IPS DF 4.7 (cell line): Measurements from ENCODE around the gene ZNF541.
A peak's percentile ranks its signal among the peaks of the same experiment; 100 is the strongest.

ENCODE experiments used
- DNase-seq: peaks from one replicate; pipeline ENCODE4 v3.0.0-alpha.2; 2013; ENCODE audit warnings: low spot score; ENCODE audit errors: extremely low read depth

The ZNF541 gene, protein sequence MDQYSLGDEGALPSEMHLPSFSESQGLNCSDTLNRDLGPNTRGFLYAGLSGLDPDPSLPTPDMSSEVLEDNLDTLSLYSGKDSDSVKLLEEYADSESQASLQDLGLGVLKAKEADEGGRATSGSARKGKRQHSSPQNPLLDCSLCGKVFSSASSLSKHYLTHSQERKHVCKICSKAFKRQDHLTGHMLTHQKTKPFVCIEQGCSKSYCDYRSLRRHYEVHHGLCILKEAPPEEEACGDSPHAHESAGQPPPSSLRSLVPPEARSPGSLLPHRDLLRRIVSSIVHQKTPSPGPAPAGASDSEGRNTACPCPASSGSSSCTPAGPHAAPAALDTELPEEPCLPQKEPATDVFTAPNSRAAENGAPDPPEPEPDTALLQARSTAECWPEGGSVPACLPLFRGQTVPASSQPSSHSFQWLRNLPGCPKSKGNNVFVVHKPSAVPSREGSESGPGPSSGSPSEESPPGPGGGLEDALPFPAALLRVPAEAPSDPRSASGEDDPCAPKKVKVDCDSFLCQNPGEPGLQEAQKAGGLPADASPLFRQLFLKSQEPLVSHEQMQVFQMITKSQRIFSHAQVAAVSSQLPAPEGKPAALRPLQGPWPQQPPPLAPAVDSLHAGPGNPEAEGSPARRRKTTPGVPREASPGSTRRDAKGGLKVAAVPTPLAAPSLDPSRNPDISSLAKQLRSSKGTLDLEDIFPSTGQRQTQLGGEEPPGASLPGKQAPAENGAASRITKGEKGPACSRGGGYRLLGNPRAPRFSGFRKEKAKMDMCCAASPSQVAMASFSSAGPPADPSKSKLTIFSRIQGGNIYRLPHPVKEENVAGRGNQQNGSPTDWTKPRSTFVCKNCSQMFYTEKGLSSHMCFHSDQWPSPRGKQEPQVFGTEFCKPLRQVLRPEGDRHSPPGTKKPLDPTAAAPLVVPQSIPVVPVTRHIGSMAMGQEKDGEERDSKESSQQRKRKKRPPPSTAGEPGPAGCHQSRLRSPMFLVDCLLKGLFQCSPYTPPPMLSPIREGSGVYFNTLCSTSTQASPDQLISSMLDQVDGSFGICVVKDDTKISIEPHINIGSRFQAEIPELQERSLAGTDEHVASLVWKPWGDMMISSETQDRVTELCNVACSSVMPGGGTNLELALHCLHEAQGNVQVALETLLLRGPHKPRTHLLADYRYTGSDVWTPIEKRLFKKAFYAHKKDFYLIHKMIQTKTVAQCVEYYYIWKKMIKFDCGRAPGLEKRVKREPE (N-terminal part only)

DNA sequence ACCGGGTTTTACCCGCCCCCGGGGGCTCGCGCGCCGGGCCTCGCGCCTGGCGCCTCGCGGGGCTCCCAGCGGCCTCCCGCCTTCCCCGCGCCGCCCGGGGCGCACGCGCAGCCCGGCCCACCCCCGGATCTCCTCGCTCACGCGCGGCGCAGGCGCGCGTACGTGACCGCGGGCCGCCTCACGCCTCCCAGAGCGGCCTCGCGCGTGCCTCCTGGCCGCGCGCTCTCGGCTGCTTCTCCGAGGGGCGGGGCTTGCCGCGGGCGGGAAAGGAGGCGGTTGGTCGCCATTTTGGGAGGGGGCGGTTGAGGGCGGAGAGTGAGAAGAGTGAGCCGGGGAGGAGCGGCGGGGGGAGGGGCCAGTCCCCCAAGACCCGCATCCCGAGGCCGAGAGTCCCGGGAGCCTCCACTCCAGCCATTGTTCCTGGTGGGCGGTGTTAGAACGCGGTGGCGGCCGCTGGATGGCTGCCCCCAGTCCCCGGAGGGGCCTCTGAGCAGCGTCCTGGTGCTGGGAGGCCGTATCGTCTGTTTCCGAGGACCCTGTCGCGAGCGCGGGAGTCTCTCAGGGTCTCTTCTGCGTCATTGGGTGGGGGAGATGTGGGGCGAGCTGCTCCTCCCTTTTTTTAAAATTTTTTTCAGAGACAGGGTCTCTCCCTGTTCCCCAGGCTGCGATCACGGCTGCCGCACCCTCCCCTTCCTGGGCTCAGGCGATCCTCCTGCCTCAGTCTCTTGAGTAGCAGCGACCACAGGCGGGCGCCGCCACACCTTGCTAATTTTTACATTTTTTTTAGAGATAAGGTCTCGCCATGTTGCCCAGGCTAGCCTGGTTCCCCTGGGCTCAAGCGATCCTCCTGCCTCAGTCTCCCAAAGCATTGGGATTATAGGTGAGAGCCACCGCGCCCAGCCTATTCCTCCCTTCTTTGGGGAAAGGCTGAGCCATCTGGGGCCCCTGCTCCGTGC, at the start of gene ZNF541:
TSS of gene ZNF541 (minus strand) at position 78 of the 956 bp plus-strand sequence. CDS start 17,292 bp downstream, outside the sequence.
- DNase-seq: no peak

DNA sequence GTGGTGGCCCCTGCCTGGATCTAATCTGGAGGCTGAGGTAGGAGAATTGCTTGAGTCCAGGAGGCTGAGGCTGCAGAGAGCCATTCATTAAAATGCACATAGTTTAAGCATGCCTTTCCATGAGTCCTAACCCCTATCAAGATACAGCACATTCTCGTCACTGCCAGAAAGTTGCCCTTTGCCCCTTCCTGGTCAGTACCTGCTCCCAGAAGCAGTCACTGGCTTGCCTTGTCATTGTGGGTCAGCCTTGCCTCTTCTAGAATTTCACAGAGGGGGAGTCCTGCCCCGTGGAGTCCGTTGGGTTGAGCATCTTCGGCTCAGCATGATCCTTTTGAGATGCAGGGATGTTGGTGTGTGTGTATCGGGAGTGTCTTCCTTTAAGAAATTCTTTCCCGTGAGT, 46.8 kb upstream of the ZNF541 start:
- DNase-seq: peak; percentile 87

DNA sequence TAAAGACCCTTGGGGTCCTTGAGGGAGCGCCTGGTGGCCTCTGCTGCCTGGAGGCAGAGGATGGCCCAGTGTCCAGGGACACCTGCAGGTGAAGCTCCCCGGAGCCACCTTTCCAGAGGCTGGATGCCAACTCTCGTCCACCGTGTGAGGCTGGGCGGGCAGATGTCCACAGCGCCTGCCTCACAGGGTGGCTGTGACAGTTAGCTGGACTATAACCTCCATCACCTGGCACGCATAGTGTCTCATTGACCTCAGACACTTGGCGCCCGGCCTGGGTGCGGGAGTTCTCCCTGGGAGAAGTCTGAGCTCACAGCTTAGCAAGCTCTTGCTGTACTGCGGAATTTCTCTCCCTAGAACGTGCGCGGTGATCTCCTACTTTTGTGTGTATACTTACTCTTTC, 45.8 kb upstream of the ZNF541 start:
- no peak for DNase-seq

DNA sequence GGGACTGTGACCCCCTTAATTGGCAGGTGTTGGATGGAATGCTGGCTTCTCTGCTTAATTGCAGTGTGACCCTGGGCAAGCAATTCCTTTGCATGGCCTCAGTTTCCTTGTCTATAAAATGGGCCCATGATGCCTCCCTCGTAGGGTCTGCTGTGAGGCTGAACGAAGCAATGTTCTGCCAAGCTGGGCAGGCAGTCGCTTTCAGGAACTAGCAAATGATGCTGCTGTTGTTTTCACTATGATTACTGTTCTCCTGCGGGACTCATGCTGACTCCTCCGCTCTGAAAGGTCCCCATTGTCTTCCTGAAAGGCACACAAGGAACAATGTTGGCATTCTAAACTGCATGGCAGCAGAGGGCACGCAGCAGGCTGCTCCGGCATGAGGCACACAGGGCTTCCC, 42.8 kb upstream of the ZNF541 start:
- DNase-seq: no peak

DNA sequence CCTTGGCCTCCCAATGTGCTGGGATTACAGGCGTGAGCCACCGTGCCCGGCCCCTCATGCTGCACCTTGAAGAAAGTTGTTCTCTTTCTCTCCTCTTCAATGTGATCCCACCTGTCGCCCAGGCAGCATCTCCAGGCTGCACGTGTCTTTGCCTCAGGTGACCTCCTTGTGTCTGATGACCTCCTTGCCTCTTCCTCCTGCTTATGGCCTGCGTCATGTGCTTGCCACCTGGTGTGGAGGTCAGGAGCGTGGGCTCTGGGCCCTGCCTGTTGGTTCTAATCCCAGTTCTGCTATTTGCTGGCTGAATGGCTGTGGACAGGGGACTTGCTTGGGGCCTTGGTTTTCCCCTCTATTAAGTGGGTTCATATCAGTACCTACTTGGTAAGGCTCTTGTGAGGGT, 42.3 kb upstream of the ZNF541 start:
- no peak for DNase-seq

DNA sequence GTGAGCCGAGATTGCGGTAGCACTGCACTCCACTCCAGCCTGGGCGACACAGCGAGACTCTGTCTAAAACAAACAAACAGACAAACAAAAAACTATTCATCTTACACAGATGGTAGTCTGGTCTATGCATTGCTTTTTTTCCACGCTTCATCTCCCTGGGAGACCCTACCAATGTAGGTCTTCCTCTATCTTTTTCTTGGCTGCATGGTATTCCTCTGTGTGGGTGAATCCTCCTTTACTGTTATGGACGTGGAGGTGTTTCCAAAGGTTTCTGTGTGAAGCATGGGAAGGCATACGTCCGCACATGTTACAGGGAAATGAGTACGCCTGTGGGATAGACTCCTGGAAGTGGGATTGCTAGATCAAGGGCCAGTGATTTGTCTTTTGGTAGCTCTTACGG, 41.6 kb upstream of the ZNF541 start:
- DNase-seq: no peak

DNA sequence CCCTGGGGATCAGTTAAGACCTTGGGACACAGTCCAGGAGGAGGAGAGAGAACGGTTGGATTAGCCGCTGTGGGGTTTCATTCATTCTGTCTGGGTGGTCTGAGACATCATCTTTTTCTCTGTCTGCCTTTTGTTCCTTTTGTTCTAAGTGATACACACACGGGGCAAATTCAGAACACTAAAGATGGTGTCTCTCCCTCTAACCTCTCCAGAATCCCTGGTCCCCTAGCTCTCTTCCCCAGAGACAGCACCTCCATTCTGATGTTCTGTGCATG, 41.0 kb upstream of the ZNF541 start:
- no peak for DNase-seq

DNA sequence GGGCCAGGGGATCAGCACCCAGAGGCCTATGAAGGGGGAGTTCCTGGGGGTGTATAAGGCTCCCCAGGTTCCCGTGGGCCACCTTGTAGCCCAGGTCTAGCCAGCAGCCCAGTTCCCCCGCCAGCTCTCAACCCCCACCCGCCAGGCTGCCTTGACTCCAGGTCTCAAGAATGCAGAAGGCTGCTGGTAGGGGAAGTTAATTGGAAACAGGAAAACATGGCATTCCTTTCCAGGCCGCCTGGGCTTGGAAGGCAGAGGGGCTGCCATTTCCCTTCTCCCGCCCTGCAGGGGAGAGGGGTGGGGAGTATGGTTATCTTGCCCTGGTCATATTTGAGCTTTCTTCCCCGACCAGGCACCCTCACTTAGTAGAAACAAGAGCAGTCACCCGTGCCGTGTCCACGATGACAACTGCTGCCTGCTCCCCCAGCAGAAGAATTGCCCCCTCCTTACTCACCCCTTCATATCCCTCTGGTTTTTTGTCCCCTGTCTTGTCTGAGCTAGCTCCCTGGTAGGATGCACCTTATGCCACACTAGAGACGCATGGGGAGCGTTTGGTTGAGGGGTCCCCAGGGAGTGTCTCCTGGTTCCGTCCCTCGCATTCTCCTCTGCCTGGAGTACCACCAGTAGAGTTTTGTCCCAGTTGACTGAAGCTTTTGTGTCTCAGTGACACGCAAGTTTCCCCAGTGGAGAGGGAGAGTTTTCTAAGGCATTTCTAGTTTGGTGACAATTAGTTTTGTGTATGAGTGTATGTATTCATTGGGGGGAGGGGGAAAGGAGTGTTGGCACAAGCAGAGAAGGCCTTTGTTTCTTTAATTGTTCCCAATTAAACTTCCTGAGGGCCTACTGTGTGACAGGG, 40.4 kb upstream of the ZNF541 start:
- DNase-seq: no peak

DNA sequence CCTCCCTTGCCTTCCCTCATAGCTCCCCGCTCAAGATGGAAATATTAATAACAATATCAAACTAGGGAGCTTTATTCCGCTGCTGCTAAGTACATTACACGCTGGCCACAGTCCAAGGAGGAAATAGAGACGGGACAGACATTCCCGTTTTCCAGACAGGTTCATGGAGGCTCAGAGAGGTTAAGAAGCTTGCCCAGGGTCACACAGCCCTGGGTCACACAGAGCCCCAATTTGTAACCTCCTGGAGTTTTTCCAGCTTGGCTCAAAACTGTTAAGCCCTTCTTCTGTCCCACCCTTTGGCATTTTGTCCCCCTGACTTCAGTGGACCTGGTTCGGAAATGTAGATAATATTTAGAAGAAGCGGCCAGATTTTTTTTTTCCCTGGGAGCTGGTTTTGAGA, 38.0 kb upstream of the ZNF541 start:
- no peak for DNase-seq

DNA sequence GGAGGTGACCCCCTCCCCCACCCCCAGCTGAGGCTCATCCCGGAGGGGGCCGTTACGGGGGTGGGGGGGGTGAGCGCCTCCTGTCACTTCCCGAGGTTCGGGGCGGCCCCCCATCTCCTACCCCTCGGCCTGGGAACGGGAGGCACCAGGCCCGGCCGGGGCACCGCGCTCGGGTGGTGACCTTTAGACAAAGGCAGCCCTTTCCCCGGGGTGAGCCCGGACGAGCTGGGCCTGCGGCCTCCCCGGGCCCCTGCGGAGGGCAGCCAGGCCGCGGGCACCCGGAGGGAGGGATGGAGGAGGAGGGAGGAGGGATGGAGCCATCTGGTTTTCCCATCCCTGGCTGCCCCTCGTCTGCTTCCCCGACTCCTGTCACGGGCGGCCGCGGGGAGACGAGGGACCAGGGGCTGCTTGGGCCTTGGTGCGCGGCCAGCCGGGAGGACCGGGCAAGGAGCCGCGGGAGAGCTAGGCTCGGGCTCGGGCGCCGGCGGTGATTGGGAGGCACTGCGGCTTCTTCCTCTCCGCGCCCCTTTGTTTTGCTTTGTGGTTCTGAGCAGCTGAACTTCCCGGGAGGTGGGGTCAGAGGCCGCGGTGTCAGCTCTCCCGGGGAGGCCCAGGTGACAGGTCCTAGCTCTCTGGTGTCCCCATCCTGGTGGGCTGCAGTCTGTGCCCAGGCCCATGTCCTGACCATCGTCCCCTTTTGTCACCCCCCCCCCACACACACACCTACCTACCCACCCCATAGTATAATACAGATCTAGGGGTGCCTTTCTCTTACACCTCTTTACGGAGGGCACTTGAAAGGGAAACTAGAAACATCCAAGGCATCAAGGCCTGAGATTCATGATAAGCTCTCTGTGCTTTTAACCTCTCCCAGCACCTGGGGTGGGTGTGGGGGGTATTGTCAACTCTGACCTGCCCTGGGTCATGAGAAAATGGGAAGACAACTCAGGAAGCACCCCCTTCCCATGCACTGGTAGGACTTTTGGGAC, 37.3 kb upstream of the ZNF541 start:
- no peak for DNase-seq

DNA sequence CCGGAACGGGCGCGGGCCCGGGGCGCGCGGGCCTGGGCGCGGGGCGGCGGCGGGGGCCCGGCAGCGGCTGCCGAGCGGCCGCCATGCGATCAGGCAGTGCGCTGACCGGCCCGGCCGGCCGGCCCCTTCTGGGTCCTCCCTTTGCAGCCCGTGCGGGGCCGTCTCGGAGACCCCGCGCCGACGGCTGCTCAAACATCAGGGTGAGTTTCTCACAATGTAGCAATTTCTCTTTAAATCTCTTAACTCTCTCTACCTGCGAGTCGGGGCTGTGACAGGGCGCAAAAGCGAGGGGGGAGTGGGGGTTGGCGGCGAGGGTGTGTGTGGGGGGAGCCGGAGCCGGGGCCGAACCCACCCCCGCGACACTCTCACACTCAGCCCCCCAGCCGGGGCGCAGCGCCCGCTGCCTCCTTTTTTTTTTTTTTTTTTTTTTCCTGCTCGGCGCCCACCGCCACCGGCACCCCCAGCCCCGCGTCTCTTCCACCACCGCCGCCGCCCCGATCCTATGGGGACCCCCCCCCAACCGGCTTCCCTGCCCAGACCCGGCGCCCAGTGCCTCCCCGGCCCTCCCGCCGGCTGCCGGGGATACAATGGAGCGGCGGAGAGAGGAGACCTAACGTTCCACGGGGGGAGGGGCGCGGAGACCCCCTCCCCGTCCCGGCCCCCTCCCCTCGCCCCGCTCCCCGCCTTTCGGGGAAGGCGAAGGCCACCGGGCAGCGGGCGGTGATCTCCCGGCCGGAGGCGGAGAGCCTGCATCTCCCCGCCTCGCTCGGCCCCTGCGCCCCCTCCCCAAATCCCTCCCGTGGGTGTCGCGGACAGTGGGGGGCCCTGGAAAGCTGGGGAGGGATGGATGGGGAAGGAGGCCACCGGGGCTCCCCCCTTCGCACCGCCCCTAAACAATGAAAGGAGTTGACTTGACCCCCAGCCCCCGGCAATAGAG, 36.3 kb upstream of the ZNF541 start, which contains the start of gene BICRA:
TSS of gene BICRA (plus strand) at position 166 of the 937 bp plus-strand sequence. CDS start 64,441 bp downstream, outside the sequence.
- no peak for DNase-seq

DNA sequence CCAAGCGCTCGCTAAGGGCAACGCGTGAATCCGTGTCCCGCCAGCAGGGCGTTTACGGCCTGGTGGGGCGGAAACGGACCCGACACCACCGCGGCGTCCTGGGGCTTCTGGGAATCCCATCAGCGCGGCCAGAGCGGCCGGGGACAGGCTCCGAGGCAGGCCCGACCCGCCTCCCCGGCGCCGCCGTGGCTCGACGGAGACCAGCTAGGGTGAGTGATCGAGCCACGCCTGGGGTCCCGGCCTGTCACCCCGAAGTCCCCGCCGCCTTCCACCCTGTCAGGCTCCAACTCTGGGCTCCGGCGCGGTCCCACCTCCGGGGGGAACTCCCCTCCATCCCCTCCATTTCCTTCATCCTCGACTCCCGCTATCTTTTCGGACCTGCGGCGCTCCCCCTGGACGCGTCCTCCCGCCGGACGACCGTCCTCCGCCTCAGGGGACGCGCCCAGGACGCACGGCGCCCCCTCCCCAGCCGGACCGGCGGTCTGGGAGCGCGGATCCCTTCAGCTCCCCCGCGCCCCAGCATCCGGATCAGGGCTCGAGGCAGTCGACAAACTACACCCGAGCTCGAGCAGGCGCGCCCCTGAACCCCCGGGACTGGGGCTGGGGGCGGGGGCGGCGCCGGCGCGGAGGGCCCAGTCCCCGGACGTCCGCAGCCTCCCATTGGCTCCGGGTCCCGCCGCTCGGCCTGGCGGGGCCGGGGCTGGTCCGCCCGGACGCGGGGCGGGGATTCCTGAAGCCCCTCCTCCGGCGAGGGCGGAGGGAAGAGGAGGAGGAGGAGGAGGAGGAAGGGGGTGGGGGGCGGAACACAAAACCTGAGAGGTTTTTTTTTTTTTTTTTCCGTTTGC, 35.3 kb upstream of the ZNF541 start:
- no peak for DNase-seq

DNA sequence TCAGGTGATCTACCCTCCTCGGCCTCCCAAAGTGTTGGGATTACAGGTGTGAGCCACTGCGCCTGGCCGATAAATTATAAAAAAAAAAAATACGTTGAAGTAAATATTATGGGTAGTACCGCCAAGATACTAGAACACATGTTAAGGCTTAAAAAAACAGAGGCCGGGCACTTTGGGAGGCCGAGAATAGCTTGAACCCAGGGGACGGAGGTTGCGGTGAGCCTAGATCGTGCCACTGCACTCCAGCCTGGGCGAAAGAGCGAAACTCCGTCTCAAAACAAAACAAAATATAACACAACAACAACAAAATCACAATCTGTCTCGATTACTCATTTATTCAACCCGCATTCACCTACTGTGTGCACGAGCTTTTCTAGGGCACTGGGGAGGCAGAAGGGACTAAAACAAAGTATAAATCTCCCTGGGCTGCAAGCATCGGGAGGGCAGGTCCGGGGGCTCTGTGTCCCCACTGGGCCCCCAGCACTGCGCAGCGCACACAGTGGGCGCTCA, 34.7 kb upstream of the ZNF541 start:
- no peak for DNase-seq

DNA sequence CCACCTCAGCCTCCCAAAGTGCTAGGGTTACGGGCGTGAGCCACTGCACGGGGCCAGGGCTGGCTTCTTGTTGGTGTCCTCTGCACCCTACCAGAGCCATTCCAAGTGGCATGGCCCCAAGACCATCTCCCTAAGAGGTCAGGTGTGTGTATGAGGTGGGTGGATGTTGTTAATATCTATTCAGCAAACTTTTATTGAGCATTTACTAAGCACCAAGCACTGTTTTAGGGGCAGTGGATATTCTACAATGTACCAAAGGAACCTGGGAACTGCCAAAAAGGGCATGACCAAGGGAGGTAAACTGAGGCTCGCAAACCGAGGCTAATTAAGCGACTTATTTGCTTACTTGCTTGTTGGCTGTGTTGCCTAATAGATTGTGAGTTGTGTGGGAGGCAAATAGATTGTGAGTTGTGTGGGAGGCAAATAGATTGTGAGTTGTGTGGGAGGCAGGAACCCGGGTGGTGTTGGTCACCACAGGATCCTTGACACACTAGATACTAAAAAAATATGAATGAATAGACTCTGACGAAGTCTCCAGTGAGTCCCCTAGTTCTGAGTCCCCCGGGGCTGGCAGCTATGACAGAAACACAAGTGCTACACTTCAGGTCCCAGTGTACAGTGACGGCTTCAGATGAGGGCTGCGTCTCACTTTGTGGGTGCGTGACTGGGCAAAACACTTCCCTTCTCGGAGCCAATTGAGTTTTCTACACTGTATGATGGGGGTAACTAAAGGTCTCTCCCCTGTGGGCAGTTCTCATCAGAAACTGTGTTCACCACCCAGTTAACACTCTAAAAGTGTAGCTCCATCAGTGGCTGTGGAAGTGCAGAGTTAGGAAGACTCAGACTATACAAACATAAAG, 31.0 kb upstream of the ZNF541 start:
- DNase-seq: no peak

DNA sequence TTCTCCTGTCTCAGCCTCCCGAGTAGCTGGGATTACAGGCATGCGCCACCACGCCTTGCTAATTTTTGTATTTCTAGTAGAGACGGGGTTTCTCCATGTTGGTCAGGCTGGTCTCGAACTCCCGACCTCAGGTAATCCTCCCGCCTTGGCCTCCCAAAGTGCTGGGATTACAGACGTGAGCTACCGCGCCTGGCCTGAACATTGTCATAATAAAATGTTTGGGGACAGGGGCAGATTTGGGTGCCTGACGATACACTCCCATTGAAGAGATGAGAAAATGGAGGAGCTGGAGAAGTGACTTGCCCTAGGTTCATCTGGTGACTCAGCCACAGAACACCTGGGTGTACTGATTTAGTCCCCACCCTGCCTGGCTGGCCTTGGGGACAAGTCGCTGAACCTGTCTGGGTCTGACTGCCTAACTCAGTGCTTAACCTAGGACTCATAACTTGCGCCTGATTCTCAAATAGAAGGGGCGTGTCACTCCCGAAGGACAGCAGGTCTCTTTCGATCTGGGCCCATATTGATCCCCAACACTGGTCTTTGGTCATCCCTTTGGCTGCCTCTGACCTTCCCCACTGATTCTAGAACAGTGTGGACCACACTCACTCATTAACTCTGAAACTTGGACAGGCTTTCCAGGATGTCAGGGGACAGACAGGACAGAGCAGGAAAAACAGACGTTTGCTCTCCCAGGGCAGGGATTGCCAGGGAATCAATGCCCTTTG, 28.4 kb upstream of the ZNF541 start:
- no peak for DNase-seq
